HG02970 (cell line): ENCODE data around the gene TTC4.

ENCODE experiments used
- ATAC-seq: cut with Tn5 transposase; IDR thresholded peaks from one replicate; pipeline ENCODE4 v1.9.1; 2021; ENCODE audit warnings: mild to moderate bottlenecking, moderate library complexity, moderate number of reproducible peaks; ENCODE audit not compliant: unreplicated experiment, low FRiP score

The TTC4 gene

DNA sequence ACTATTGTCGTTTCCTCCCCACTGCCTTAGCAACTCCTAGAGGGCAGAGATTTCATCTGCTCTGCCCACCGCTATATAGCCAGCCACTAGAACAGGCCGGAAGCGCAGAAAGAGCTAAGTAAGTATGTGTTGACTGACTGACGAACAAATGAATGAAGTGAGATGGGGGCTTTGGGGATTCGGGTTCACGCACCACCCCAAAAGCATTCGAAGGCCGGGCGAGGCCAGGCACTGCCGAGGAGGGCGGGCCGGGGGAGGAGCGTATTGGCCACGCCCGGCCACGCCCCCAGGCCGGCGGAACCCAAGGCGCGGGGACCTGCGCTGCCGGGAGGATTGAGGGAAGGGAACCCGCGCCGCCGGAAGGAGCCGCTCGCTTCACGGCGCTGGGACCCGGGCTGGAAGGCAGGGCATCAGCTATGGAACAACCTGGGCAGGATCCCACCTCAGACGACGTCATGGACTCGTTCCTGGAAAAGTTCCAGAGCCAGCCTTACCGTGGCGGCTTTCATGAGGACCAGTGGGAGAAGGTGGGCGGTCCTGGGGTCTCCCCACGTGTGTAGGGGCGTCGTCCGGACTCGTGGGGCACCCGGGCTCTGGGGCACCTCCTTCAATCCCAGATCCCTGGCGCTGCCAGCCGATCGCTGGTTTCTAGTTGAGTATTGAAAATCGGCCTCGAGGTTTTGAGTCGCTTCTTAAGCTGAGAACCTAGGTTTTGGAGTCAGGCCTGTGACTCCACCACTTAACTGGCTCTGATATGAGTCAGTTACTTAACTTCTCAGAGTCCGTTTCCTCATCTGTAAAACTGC, at the start of gene TTC4:
Gene TTC4, plus strand, starts transcription at position 369 of the 806 bp plus-strand sequence. Its CDS starts 48 bp downstream, at position 417.
- peak; percentile 92 for ATAC-seq

GRCh38 chr1:54666333-54666732, 49.3 kb upstream of the TTC4 start:
- ATAC-seq, result no peak

GRCh38 chr1:54667797-54668196, 47.9 kb upstream of the TTC4 start:
- no peak for ATAC-seq

- ATAC-seq, result no peak
Measured at GRCh38 chr1:54668567-54668966, 47.1 kb upstream of the TTC4 start.

- ATAC-seq, result no peak
Measured at GRCh38 chr1:54671985-54672608, 43.6 kb upstream of the TTC4 start.

DNA sequence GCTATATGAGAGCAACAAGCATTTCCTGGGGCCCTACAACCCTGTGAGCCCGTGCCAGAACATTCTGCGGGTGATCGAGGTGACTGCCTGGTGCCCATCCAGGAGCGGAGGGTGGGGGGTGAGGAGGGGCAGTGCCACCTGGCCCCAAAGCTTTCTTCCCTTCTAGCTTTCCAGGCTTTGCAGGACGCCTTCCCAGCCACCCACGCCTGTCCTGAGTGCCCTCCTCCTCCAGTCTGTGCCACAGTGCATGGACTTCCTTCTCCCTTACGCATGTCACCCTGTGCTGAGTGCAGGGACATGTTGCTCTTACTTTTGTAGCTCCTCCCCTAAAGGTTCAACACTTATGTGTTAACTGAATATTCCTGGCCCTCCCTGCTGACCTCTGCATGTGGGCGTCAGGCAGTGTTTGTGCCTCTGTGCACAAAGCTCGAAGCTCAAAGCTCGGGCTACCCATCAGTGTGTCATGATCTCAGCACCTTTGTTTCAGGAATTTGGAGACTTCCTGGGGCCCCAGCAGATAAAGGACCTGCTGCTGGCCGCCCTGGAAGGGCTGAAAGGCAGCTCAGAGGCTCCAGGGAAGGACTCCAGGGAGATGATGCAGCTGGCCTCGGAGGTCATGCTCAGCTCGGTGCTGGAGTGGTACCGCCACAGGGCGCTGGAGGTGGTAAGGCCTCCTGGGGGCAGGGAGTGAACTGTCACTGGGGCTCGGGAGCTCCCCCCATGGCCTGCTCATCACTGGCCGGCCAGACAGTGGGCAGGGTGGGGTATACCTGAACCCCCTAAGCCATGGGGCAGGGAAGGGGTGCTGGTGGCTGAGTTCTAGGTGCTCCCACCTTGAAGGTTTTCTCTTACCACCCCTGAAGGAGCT, 36.7 kb upstream of the TTC4 start:
- ATAC-seq, result no peak

DNA sequence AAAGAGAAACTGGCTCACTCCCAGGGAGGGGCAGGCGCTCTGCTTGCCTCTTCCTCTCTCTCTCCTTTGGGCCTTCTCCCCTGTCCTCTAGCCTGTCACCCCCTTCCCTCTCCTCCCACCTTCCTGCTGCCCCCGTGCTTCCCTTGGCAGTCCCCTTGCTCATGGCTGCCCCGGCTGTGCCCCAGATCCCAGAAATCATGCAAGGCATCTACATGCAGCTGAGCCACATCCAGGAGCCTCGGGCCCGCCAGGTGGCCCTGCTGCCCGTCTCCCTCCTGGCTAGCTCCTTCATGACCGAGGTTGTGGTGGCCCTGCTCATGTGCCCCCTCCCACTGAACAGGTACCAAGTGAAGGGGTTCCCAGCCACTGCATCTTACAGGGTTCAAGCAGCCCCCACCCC, 36.0 kb upstream of the TTC4 start:
- no peak for ATAC-seq

DNA sequence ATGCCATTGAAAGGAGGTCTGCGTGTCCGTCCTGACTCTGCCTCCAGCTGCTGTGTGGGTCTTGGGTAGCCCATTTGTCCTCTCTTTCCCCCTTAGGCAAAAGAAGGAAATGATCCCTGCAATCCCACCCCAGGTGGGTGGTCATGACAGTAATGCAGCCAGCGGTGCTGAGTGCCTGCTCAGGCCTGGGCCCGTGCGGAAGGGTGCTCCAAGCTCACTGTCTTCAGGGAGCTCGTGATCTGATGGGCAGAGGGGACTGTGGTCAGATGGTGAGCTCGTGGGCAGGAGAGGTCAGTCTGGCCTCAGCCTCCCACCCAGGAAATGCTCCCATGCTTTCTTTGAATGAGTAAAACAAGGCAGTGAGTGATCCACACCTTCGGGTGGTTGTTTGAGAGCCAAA, 35.3 kb upstream of the TTC4 start:
- no peak for ATAC-seq

DNA sequence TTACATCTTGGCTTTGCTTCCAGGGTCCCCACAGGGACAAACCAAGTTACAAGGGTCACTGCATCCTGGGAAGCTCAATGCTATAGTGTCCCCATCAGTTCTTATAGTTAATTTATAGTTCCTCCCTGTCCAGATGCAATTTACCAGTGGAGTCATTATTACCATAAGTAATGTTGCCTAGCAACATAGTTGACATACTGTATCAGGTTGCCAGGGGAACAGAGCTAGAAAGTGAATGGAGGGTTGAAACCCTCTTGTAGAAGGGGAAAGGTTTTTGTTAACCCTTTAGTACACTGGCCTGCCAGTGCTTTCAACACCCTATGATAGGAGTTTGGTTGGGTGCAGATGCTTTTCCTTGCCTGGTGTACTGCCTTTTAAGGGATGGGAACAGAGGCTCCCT, 34.3 kb upstream of the TTC4 start:
- no peak for ATAC-seq

GRCh38 chr1:54683453-54683852, 32.2 kb upstream of the TTC4 start:
- no peak for ATAC-seq

DNA sequence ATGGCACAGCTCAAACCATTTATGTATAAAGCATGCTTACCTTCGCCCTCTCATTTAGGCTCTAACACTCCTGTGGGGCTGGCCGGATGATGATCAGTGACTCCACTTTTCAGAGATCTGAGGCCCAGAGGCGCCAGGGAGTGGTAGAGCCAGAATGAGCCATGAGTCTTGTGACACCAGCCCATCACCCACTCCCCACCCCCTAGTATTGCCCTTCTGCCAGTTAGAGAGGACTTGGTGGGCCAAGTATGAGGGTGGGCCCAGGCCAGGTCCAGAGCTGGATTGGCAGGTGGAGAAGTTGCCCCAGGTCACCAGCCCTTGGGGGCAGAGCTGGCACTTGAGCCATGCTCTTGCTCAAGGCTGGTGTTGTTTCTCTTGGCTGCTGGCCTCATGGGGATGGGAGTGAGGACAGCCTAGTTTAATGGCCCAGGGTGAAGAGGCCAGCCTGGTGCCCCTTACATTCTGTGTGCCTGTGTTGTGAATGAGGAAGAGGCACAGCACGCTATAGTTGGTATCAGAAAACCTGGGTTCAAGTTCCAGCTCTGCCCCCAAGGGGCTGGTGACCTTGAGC, 30.2 kb upstream of the TTC4 start:
- ATAC-seq, result no peak

DNA sequence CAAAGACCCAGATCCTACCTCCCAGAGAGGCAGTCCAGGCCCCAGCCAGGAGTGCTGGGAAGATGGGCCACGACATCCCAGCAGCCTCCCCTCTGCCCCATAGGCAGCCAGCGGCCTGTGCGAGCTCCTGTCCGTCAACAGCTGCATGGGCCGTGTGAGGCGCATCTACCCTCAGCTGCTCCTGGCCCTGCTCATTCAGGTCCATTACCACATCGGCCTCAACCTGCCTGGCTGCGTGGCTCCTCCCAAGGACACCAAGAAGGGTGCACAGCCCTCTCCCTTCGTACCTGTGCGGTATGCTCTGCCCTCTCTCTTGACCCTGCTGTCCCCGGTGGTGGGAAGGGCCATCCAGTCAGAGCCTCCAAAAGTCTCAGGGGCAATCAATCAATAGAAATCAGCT, 29.5 kb upstream of the TTC4 start:
- no peak for ATAC-seq

GRCh38 chr1:54694771-54695170, 20.9 kb upstream of the TTC4 start:
- no peak for ATAC-seq

GRCh38 chr1:54695221-54695620, 20.4 kb upstream of the TTC4 start:
- no peak for ATAC-seq

GRCh38 chr1:54695764-54696163, 19.9 kb upstream of the TTC4 start:
- ATAC-seq, result no peak

DNA sequence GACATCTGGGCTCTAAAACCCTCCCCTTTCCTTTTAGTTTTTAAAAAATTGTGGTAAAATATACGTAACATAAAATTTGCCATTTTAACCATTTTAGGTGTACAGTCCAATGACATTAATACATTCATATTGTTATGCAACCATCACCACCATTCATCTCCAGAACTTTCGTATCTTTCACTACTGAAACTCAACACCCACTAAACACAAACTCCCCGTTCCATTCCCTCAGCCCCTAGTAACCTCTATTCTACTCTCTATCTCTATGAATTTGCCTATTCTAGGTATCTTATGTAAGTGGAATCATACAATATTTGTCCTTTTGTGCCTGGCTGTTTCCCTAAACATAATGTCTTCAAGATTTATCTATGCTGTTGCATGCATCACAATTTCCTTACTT, 19.4 kb upstream of the TTC4 start:
- no peak for ATAC-seq

- no peak for ATAC-seq
Measured at GRCh38 chr1:54697896-54698295, 17.8 kb upstream of the TTC4 start.

- no peak for ATAC-seq
Measured at GRCh38 chr1:54698346-54698745, 17.3 kb upstream of the TTC4 start.

DNA sequence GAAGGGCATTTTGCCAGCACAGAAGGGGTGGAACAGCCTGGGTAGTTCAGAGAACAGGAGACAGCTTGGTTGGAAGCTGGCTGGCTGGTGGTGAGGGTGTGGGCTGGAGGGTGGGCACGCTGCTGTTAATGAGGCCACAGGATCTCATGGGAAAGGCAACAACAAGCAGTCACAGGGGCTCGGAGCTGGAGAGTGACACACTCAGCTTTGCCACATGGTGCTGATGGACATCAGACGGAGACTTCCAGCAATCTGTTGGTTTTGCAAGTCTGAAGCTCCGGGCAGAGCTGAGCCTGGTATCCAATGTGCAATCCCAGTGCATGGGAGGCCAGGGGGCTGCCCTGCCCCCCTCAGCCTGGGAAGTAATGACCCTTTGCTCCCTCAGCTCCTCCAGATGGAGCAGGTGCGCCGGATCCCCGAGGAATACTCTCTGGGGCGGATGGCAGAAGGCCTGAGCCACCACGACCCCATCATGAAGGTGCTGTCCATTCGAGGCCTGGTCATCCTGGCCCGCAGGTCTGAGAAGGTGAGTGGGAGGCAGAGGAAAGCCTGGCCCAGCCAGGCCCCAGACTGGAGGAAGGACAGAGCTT, 15.6 kb upstream of the TTC4 start:
- no peak for ATAC-seq

DNA sequence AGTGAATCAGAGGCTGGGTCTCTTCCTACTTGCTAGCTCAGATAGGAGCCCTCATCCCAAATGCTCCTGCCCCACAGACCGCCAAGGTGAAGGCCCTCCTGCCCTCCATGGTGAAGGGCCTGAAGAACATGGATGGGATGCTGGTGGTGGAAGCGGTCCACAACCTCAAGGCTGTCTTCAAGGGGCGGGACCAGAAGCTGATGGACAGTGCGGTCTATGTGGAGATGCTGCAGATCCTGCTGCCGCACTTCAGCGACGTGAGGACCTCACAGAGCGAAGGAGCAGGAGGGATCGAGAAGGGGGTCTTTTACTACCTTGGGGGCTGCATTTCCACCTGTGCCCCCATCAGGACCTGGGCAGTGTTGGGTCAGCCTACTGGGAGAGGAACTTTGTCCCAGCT, 14.6 kb upstream of the TTC4 start:
- ATAC-seq, result no peak

DNA sequence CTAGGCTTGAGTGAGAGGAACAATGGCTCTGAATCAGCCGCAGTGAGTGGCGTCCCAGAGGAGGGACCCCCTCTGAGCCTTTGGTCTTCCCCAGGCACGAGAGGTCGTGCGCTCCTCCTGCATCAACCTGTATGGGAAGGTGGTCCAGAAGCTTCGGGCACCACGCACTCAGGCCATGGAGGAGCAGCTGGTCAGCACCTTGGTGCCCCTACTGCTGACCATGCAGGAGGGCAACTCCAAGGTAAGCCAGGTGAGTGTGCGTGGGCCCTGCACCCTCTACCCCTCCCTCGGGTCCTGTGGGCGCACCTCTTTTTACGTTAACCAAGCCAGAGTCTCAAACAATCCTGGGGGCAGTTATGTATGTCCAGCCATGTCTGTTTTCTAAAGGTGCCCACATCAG, 13.7 kb upstream of the TTC4 start:
- no peak for ATAC-seq
